ENCODE measurements around the gene NPFF. TPM values are rescaled to one million over a fixed set of nuclear protein-coding genes. Genes with fewer than 3 reads are reported as not detected.
A peak's percentile ranks its signal among the peaks of the same experiment; 100 is the strongest.

NPFF gene
- total and polyA plus RNA-seq, 12 donors = not detected

DNA sequence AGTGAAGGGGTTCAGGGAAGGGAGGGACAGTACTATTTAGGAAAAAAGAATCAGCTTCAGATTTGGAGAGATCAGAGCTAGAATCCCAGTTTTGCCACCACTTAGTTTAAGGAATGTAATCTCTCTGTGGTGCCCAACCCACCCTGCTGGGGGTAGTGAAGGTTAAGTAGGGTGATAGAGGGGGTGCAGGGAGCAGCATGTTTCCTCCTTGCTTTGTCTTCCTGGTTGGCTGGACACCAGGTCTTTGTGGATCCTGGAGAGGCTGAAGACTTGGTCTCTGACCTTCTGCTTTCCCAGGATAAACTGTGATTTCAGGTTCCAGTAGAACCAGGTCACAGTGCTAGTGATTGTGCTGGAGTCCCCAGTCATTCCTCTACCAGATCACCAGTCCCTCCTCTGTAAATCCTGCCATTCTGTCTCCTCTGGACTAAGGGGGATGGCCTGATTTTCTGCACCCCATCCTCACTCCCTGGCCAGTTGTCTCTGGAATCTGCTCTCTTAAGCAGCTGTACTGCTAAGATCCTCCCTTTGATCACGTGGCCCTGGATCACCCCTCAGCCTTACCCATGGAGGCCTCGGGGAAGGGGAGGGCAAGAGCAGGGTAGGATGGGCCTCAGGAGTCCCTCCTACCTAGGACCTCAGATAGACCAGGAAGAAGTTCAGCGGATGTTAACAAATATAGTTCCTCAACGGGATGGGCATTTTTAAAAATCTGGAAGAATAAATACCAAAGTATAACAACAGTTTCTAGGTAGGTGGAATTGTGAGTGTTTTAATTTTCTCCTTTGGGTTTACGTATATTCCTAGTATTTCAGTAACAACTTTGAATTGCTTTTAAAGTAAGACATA is 11.2 kb downstream of the NPFF start:
- WGBS, 2 donors = 43 to 50% methylated on average over 5 of the region's 5 CpGs
- H3K9me3 ChIP-seq = no peaks in the 10 kb centered on the region
- ATAC-seq = no peak
- no peaks in the 10 kb centered on the region for H3K27me3 ChIP-seq
- peak overlapping the region in 1 of 10 donors; percentile 11 for H3K4me3 ChIP-seq
- peaks cover 0 to 64% (median 30%) of the 10 kb centered on the region in 9 donors for H3K4me1 ChIP-seq
- H3K27ac ChIP-seq = peak overlapping the region in 9 of 10 donors; percentile 0 to 62 (median 45)
- intact Hi-C loops (cut with DNase I) = no loop called here
- DNase-seq = peak in 1 of 2 donors; percentile 61
- H3K36me3 ChIP-seq = no peaks in the 10 kb centered on the region
- TF ChIP-seq, protein P1, sequence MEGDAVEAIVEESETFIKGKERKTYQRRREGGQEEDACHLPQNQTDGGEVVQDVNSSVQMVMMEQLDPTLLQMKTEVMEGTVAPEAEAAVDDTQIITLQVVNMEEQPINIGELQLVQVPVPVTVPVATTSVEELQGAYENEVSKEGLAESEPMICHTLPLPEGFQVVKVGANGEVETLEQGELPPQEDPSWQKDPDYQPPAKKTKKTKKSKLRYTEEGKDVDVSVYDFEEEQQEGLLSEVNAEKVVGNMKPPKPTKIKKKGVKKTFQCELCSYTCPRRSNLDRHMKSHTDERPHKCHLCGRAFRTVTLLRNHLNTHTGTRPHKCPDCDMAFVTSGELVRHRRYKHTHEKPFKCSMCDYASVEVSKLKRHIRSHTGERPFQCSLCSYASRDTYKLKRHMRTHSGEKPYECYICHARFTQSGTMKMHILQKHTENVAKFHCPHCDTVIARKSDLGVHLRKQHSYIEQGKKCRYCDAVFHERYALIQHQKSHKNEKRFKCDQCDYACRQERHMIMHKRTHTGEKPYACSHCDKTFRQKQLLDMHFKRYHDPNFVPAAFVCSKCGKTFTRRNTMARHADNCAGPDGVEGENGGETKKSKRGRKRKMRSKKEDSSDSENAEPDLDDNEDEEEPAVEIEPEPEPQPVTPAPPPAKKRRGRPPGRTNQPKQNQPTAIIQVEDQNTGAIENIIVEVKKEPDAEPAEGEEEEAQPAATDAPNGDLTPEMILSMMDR (IDR thresholded peaks at IDR 0.05) = no peak

DNA sequence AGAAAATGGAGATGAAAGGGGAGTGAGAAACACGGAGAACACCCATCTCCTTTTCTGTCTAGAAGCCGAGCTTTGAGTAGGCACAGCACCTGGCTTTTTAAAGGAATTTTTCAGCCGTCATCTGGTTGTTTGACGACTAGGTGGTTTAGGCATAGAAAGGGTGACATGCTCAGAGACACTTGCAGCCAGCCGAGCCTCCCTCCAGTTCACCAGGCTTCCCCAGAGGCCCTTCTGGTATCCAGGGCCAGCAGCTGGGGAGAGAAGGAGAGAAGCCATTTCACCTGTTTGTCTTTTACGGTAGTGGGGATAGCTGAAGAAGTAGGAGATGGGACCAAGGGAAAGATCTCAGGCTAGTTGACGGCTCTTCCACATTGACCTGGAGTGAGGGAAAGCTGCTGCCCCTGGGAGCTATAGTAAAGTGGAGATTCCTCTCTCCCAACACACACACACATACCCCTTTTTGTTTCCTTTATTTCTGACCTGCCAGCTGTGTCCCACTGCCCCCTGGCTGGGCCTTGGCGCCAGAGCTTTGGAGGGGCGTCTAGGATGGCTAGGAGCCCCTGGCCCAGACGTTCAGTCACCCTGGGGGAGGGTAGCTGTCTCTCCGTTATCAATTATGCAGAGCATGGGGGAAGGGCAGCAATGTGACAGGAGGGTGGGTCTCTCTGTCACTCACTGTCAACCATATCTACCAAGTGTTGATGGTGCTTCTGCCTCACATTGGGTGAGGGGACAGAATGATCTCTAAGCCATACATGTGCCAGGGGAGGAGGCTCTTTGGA is 13.5 kb downstream of the NPFF start:
- no peak for DNase-seq
- ATAC-seq = no peak

DNA sequence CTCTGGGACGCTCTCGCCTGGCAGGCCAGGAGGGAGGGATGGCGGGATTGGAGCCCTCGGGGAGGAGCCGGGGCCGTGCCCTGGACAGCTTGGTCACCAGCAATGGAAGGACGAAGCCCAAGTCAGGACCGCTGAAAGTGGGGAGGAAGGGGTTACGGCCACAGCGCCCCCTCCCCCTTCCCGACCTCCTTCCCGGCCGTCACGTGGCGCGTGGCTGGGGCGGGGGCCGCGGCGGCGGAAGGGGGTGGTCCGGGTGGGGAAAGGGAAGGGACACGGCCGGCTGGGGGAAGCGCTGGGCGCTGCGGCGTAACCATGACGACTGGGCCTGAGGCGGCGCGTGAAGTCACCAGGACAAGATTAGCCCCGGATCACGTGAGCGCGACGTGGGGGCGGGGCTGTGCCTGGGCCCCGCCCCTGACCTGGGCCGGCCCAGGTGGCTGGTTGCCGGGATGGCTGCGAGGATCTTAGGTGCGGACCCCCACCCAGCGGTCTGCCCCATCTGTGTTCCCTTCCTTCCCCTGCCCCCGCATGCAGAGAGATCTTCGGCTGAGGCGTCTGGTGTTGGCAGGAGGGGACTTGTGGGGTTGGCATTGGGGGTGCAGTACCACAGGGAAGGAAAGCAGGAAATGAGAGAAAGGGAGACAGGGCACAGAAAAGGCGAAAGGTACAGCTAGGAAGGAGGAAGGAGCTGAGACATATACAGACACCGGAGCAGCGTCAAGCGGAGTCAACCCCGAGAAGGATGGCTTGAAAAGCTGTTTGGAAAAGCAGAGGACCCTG is 14.3 kb downstream of the NPFF start:
- TF ChIP-seq, protein P1 (IDR thresholded peaks at IDR 0.05) = peak in 3 of 9 donors; percentile 30 to 40 (median 30)
- Histone ChIP-seq H3K27me3 (no peaks in the 10 kb centered on the region), H3K4me3 (peak overlapping the region; percentile 4 to 66 (median 60)), H3K27ac (peak overlapping the region in 9 of 10 donors; percentile 53 to 92 (median 86)), H3K4me1 (peaks cover 0 to 48% (median 26%) of the 10 kb centered on the region in 9 donors), H3K9me3 (no peaks in the 10 kb centered on the region), H3K36me3 (peaks cover 0 to 5% (median 0%) of the 10 kb centered on the region in 9 donors)
- DNase-seq (peak; percentile 89 to 92), ATAC-seq (peak; percentile 92 to 95 (median 94))
- intact Hi-C loops (cut with DNase I) = loop anchor here in 4 of 10 donors (2.0 to 5.0 kb wide), 3 partner anchors 14 to 41 kb away; partner anchors contain the start of gene PCBP2 (in 2 of the 4)
- WGBS, 2 donors = 2% methylated on average over 40 to 51 of the region's 52 CpGs

More for the DNA sequence above, 13.5 kb downstream of the NPFF start:
- intact Hi-C loops (cut with DNase I) = loop anchor here in 4 of 10 donors (2.0 to 5.0 kb wide), 3 partner anchors 15 to 42 kb away; partner anchors contain the start of gene PCBP2 (in 2 of the 4)
- TF ChIP-seq, protein P1 (IDR thresholded peaks at IDR 0.05) = no peak
- WGBS, 2 donors = 27 to 37% methylated on average over 11 of the region's 11 CpGs
- Histone ChIP-seq H3K36me3 (no peaks in the 10 kb centered on the region), H3K27me3 (no peaks in the 10 kb centered on the region), H3K27ac (peak overlapping the region in 9 of 10 donors; percentile 53 to 92 (median 86)), H3K4me3 (peak overlapping the region in 9 of 10 donors; percentile 31 to 66 (median 61)), H3K9me3 (no peaks in the 10 kb centered on the region), H3K4me1 (peaks cover 0 to 55% (median 26%) of the 10 kb centered on the region in 9 donors)
